Thoracic aorta (tissue), 2 donors: ENCODE data around the gene CCDC187. TPM values are rescaled to one million over a fixed set of nuclear protein-coding genes. Genes with fewer than 3 reads are reported as not detected.

Experiments
- ATAC-seq: fragments of 150-250 bp; one replicate; pipeline ENCODE4 v1.8.0; 2017; ENCODE audit warnings: low read depth; ENCODE audit not compliant: insufficient number of reproducible peaks, low FRiP score
- DNase-seq: peaks from one replicate; pipeline ENCODE4 v3.0.0-alpha.2; 2020; ENCODE audit warnings: low spot score
- H3K27ac ChIP-seq, 2 donors: fragments of 200-600 bp; sonication (generic); 1 replicate in 1 of 2; 2 replicates in 1 of 2; pipeline ENCODE4 v1.5.1; 2016; ENCODE audit warnings: mild to moderate bottlenecking in 2 of 2, moderate library complexity in 2 of 2
- H3K27me3 ChIP-seq: fragments of 200-600 bp; sonication (generic); replicated peaks from 2 replicates; pipeline ENCODE4 v1.6.0; 2016; ENCODE audit warnings: mild to moderate bottlenecking; ENCODE audit not compliant: insufficient read depth
- H3K36me3 ChIP-seq: fragments of 200-600 bp; sonication (generic); one replicate; pipeline ENCODE4 v1.5.1; 2016
- H3K4me1 ChIP-seq, 2 donors: fragments of 200-600 bp; sonication (generic); 1 replicate in 1 of 2; 2 replicates in 1 of 2; pipeline versions ENCODE4 v1.5.1 to v1.6.0; 2016; ENCODE audit warnings: low read depth in 2 of 2, mild to moderate bottlenecking in 1 of 2; ENCODE audit not compliant: control insufficient read depth in 1 of 2
- H3K4me3 ChIP-seq: fragments of 200-600 bp; sonication (generic); 2 replicates; pipeline ENCODE4 v1.5.1; 2016; ENCODE audit warnings: mild to moderate bottlenecking
- H3K9me3 ChIP-seq: fragments of 200-600 bp; sonication (generic); 2 replicates; pipeline ENCODE4 v1.5.1; 2016
- total RNA-seq, 2 donors: library from RNA; depleted of rRNA; stranded (reverse); fragments of >200 nt; gene quantifications; one replicate each; pipeline versions ENCODE4 v1.1.0 to v1.2.3, GENCODE V29; 2016
- TF ChIP-seq, protein P1 (sequence below): fragments of 200-600 bp; sonication (generic); IDR thresholded peaks from one replicate; pipeline ENCODE4 v1.5.1; 2019; ENCODE audit warnings: antibody characterized with exemption

The CCDC187 gene
- total RNA-seq, 2 donors from 2014 or later: not detected

GRCh38 chr9:136262671-136263178 is 41.2 kb downstream of the CCDC187 start:
- no peaks in the 10 kb centered on the region for H3K27me3 ChIP-seq
- DNase-seq: no peak

GRCh38 chr9:136261686-136262430 is 42.0 kb downstream of the CCDC187 start:
- Histone ChIP-seq H3K36me3 (no peaks in the 10 kb centered on the region), H3K27ac (no peak overlapping the region), H3K4me1 (no peaks in the 10 kb centered on the region), H3K27me3 (no peaks in the 10 kb centered on the region), H3K9me3 (no peaks in the 10 kb centered on the region), H3K4me3 (no peak overlapping the region)
- ATAC-seq (no peak), DNase-seq (no peak)
- TF ChIP-seq, protein P1, sequence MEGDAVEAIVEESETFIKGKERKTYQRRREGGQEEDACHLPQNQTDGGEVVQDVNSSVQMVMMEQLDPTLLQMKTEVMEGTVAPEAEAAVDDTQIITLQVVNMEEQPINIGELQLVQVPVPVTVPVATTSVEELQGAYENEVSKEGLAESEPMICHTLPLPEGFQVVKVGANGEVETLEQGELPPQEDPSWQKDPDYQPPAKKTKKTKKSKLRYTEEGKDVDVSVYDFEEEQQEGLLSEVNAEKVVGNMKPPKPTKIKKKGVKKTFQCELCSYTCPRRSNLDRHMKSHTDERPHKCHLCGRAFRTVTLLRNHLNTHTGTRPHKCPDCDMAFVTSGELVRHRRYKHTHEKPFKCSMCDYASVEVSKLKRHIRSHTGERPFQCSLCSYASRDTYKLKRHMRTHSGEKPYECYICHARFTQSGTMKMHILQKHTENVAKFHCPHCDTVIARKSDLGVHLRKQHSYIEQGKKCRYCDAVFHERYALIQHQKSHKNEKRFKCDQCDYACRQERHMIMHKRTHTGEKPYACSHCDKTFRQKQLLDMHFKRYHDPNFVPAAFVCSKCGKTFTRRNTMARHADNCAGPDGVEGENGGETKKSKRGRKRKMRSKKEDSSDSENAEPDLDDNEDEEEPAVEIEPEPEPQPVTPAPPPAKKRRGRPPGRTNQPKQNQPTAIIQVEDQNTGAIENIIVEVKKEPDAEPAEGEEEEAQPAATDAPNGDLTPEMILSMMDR: no peak

More at GRCh38 chr9:136262671-136263178, 41.2 kb downstream of the CCDC187 start:
- Histone ChIP-seq H3K9me3 (no peaks in the 10 kb centered on the region), H3K4me1 (peaks cover 3 to 5% of the 10 kb centered on the region in 2 donors), H3K27ac (no peak overlapping the region), H3K36me3 (no peaks in the 10 kb centered on the region), H3K4me3 (no peak overlapping the region)
- TF ChIP-seq, protein P1: no peak
- no peak for ATAC-seq

GRCh38 chr9:136260936-136261472 is 42.9 kb downstream of the CCDC187 start:
- no peak for ATAC-seq
- Histone ChIP-seq H3K27me3 (no peaks in the 10 kb centered on the region), H3K36me3 (no peaks in the 10 kb centered on the region), H3K4me1 (no peaks in the 10 kb centered on the region), H3K4me3 (no peak overlapping the region), H3K27ac (no peak overlapping the region), H3K9me3 (no peaks in the 10 kb centered on the region)
- DNase-seq: no peak
- TF ChIP-seq, protein P1: no peak

- DNase-seq (no peak), ATAC-seq (no peak)
- no peaks in the 10 kb centered on the region for H3K9me3 ChIP-seq
- no peaks in the 10 kb centered on the region for H3K4me1 ChIP-seq
- H3K36me3 ChIP-seq: no peaks in the 10 kb centered on the region
- TF ChIP-seq, protein P1: no peak
- no peak overlapping the region for H3K27ac ChIP-seq
- no peak overlapping the region for H3K4me3 ChIP-seq
- no peaks in the 10 kb centered on the region for H3K27me3 ChIP-seq
These were observed 43.4 kb downstream of the CCDC187 start for GRCh38 chr9:136260521-136260920.

DNA sequence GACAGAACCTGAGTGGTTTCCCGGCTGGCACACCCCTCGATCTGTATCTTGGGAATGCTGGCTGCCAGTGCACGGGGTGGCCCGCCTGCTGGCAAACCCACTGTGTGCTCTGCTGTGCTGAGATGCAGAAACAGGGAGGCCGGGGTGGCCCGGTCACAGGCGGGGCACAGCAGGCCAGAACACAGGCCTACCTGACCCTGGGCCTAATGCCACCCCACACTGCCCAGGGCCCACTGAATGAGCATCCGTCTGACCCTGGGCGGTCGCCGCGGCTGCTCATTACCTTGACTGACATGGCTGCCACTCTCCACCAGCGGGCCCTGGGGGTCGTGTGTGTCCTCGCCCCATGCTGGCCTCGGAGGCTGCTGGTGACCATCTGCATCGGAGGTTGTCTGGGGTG is 44.1 kb downstream of the CCDC187 start:
- Histone ChIP-seq H3K36me3 (no peaks in the 10 kb centered on the region), H3K27ac (no peak overlapping the region), H3K27me3 (no peaks in the 10 kb centered on the region), H3K4me1 (no peaks in the 10 kb centered on the region), H3K9me3 (no peaks in the 10 kb centered on the region), H3K4me3 (no peak overlapping the region)
- ATAC-seq (no peak), DNase-seq (no peak)
- TF ChIP-seq, protein P1: no peak
